LNCaP clone FGC (cell line): ENCODE data around the gene DGKG.

ENCODE experiments used
- DNase-seq: peaks from one replicate; pipeline ENCODE4 v3.0.0-alpha.2; 2011; ENCODE audit warnings: low read depth
- H3K4me3 ChIP-seq: 2 replicates; pipeline ENCODE4 v1.5.1; 2011; ENCODE audit warnings: mild to moderate bottlenecking, low read depth, low read length, control low read depth
- CTCF ChIP-seq: IDR thresholded peaks from 2 replicates; pipeline ENCODE4 v1.5.1; 2012; ENCODE audit warnings: mild to moderate bottlenecking; ENCODE audit not compliant: control insufficient read depth, insufficient read depth; ENCODE audit errors: extremely low read depth

Gene DGKG

GRCh38 chr3:186109897-186110803, 251.9 kb downstream of the DGKG start:
- no peak for DNase-seq
- TF ChIP-seq CTCF, result no peak
- no peak overlapping the region; the same call in 1 of the 2 replicates for H3K4me3 ChIP-seq

GRCh38 chr3:186108941-186109865, 252.8 kb downstream of the DGKG start, which contains the start of gene ETV5:
Gene ETV5, minus strand, starts transcription at chr3:186109089. Its CDS starts 3,221 bp downstream, at chr3:186105868.
- no peak for TF ChIP-seq CTCF
- peak within 1 kb of the TSS; percentile 47 for H3K4me3 ChIP-seq
- DNase-seq, result peak; percentile 98

- peak overlapping the region; percentile 42 for H3K4me3 ChIP-seq
- TF ChIP-seq CTCF, result no peak
- no peak for DNase-seq
Measured at GRCh38 chr3:186108106-186108940, 253.7 kb downstream of the DGKG start.

- no peak for DNase-seq
Measured at GRCh38 chr3:186107215-186108105, 254.6 kb downstream of the DGKG start.

GRCh38 chr3:186105543-186105942, 256.5 kb downstream of the DGKG start:
- TF ChIP-seq CTCF, result no peak
- DNase-seq, result no peak
- H3K4me3 ChIP-seq, result no peak overlapping the region

More at GRCh38 chr3:186107215-186108105, 254.6 kb downstream of the DGKG start:
- TF ChIP-seq CTCF, result no peak
- no peak overlapping the region for H3K4me3 ChIP-seq
